ENCODE data around the gene SLC6A9. TPM values are rescaled to one million over a fixed set of nuclear protein-coding genes. Genes with fewer than 3 reads are reported as not detected.

Gene SLC6A9
- total RNA-seq, 1 experiment from 2014 or later = 30.1 TPM

GRCh38 chr1:44060830-44061267, 29.6 kb upstream of the SLC6A9 start:
- H3K9ac ChIP-seq (ENCODE audit: extremely low read depth, insufficient read length, low read length) = no peak overlapping the region
- no peak overlapping the region for H2BK15ac ChIP-seq (ENCODE audit: low read depth, low read length)
- no peaks in the 10 kb centered on the region for H4K20me1 ChIP-seq (ENCODE audit: control insufficient read depth, insufficient read depth, insufficient read length)
- H3K4me1 ChIP-seq (ENCODE audit: insufficient read depth, low read length) = peaks cover 2% of the 10 kb centered on the region; the same call in 1 of the 2 replicates
- H2BK120ac ChIP-seq (ENCODE audit: low read depth, low read length, poor library complexity, severe bottlenecking) = no peak overlapping the region
- H3K79me2 ChIP-seq (ENCODE audit: insufficient read depth, low read length) = no peaks in the 10 kb centered on the region
- H3K18ac ChIP-seq (ENCODE audit: insufficient read length, low read depth, low read length) = no peak overlapping the region
- no peaks in the 10 kb centered on the region for H3K27me3 ChIP-seq (ENCODE audit: insufficient read depth, low read length)
- H3K4me1 Mint-ChIP-seq = peaks cover 0 to 15% of the 10 kb centered on the region in 2 experiments; a peak in 2 of 4 replicates
- no peaks in the 10 kb centered on the region for H3K9me3 Mint-ChIP-seq
- no peak overlapping the region for H3K4me2 ChIP-seq (ENCODE audit: insufficient read depth, insufficient read length, low read length)
- no peak overlapping the region for H2BK12ac ChIP-seq (ENCODE audit: insufficient read length, low read depth, low read length)
- no peak overlapping the region for H3K4me3 Mint-ChIP-seq
- H3K56ac ChIP-seq (ENCODE audit: insufficient read length, low read depth, low read length) = no peak overlapping the region
- TF ChIP-seq, protein P1, sequence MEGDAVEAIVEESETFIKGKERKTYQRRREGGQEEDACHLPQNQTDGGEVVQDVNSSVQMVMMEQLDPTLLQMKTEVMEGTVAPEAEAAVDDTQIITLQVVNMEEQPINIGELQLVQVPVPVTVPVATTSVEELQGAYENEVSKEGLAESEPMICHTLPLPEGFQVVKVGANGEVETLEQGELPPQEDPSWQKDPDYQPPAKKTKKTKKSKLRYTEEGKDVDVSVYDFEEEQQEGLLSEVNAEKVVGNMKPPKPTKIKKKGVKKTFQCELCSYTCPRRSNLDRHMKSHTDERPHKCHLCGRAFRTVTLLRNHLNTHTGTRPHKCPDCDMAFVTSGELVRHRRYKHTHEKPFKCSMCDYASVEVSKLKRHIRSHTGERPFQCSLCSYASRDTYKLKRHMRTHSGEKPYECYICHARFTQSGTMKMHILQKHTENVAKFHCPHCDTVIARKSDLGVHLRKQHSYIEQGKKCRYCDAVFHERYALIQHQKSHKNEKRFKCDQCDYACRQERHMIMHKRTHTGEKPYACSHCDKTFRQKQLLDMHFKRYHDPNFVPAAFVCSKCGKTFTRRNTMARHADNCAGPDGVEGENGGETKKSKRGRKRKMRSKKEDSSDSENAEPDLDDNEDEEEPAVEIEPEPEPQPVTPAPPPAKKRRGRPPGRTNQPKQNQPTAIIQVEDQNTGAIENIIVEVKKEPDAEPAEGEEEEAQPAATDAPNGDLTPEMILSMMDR (conservative IDR thresholded peaks at IDR 0.05) = no peak
- no peak overlapping the region for H4K91ac ChIP-seq (ENCODE audit: insufficient read length, low read depth, low read length)
- H2BK20ac ChIP-seq (ENCODE audit: low read depth, low read length, poor library complexity, severe bottlenecking) = no peak overlapping the region
- H3K27me3 Mint-ChIP-seq (ENCODE audit: low read depth) = peaks cover 51% of the 10 kb centered on the region
- DNase-seq = no peak
- H3K36me3 Mint-ChIP-seq (ENCODE audit: insufficient read depth in 1 of 3, low read depth in 3 of 3) = no peaks in the 10 kb centered on the region
- no peak overlapping the region for H3K27ac ChIP-seq (ENCODE audit: insufficient read length, low read depth, low read length)
- H3K79me1 ChIP-seq (ENCODE audit: insufficient read depth, low read depth, low read length, poor library complexity, severe bottlenecking) = no peaks in the 10 kb centered on the region
- H2AFZ ChIP-seq (ENCODE audit: low read length) = no peak overlapping the region
- no peak overlapping the region for H3K4ac ChIP-seq (ENCODE audit: low read depth, low read length)
- no peaks in the 10 kb centered on the region for H3K9me3 ChIP-seq (ENCODE audit: control insufficient read depth, low read depth, low read length)
- H3K14ac ChIP-seq (ENCODE audit: insufficient read depth, low read length) = no peak overlapping the region
- H4K8ac ChIP-seq (replicated peaks; ENCODE audit: insufficient read length, low read depth, low read length) = no peak overlapping the region
- no peak overlapping the region for H3K27ac Mint-ChIP-seq
- no peak overlapping the region for H2BK5ac ChIP-seq (ENCODE audit: insufficient read length, low read length)
- H2AK5ac ChIP-seq (ENCODE audit: insufficient read length, low read length) = no peak overlapping the region
- no peak overlapping the region for H3K23ac ChIP-seq (ENCODE audit: insufficient read length, low read depth, low read length)
- no CpG with 5 or more reads among the region's 4 CpGs for WGBS (ENCODE audit: extremely low coverage, insufficient read length, low lambda C conversion rate)
- H3T11ph ChIP-seq (ENCODE audit: low read length) = no peak overlapping the region
- H3K23me2 ChIP-seq (ENCODE audit: insufficient read length, low read depth, low read length, poor library complexity, severe bottlenecking) = no peaks in the 10 kb centered on the region
- H4K5ac ChIP-seq (ENCODE audit: insufficient read length, low read depth, low read length) = no peak overlapping the region

All from H9 (cell line).